ENCODE measurements around the gene VPS41.
"Not testable (repeated sequence)": the region's sequence is repeated elsewhere in the genome, so short reads cannot be mapped to it uniquely, and the experiment has no call there.

The VPS41 gene

DNA sequence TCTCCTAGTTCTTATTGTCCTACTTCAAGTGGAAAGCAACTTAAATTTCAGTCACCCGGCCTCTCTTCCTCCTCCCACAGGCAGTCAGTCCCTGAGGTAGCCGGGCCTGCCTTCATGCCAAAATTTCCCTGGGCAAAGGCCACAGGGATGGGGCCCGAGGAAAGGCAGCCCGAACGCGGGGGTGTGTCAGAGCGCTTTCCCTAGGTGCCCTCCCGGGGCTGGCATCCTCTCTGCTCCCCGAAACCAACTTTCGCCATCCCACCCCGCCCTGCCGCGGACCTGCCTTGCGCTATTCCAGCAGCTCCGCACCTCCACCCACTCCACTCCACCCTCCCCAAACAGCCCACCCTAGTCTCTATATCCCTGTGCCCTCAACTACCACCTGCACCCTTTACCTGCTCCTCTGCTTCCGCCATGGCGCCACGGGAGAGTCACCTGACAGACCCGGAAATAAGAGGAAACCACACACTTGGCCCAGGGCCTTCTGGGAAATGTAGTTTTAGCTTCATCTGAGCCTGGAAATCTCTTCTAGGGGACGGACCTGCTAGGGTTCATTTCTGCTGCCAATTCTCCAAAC lies at the start of gene VPS41:
Gene VPS41, minus strand, starts transcription at position 433 of the 577 bp plus-strand sequence. Its CDS starts 17 bp downstream, at position 416.
- H3K27ac ChIP-seq, result peak within 1 kb of the TSS; percentile 56
- TF ChIP-seq, protein P1, sequence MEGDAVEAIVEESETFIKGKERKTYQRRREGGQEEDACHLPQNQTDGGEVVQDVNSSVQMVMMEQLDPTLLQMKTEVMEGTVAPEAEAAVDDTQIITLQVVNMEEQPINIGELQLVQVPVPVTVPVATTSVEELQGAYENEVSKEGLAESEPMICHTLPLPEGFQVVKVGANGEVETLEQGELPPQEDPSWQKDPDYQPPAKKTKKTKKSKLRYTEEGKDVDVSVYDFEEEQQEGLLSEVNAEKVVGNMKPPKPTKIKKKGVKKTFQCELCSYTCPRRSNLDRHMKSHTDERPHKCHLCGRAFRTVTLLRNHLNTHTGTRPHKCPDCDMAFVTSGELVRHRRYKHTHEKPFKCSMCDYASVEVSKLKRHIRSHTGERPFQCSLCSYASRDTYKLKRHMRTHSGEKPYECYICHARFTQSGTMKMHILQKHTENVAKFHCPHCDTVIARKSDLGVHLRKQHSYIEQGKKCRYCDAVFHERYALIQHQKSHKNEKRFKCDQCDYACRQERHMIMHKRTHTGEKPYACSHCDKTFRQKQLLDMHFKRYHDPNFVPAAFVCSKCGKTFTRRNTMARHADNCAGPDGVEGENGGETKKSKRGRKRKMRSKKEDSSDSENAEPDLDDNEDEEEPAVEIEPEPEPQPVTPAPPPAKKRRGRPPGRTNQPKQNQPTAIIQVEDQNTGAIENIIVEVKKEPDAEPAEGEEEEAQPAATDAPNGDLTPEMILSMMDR (conservative IDR thresholded peaks at IDR 0.05), result no peak
- TF ChIP-seq ZFX (IDR thresholded peaks at IDR 0.05), result no peak

DNA sequence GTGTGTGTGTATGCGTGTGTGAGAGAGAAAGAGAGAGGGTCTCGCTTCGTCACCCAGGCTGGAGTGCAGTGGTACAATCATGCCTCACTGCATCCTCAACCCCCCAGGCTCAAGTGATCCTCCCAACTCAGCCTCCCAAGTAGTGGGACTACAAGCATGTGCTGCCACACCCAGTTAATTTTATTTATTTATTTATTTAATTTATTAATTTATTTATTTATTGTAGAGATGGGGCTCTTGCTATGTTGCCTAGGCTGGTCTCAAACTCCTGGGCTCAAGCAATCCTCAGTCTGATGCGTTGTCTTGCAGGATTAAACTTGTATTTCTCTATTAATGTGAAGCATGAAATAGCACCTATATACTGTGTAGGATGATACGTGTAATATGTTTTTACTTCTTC lies 46.9 kb upstream of the VPS41 start:
- no peak overlapping the region for H3K27ac ChIP-seq
- TF ChIP-seq, protein P1 (conservative IDR thresholded peaks at IDR 0.05), result no peak
- TF ChIP-seq ZFX (IDR thresholded peaks at IDR 0.05), result no peak

DNA sequence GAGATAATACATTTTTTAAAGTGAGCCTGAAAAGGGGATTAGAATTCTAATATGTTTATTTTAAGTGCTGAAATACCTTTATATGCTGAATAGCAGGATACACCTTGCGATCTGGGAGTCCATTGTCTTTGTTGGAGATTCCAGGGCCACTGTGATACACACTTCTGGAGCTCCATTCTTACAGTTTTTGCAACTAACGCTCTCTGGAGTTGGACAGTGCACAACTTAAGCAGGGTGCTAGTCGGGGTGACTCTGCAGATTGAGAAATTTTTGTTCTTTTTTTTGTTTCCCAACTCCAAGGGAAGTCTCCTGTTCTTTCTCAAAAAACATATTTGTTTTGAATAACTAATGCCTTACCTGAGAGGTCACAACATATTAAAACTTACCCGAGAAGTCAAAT lies 45.0 kb upstream of the VPS41 start:
- TF ChIP-seq, protein P1 (conservative IDR thresholded peaks at IDR 0.05), result no peak
- TF ChIP-seq ZFX (IDR thresholded peaks at IDR 0.05), result no peak
- no peak overlapping the region for H3K27ac ChIP-seq

GRCh38 chr7:38953227-38953626 lies 44.2 kb upstream of the VPS41 start:
- H3K27ac ChIP-seq, result no peak overlapping the region
- TF ChIP-seq, protein P1 (conservative IDR thresholded peaks at IDR 0.05), result no peak
- no peak for TF ChIP-seq ZFX (IDR thresholded peaks at IDR 0.05)

- no peak overlapping the region for H3K27ac ChIP-seq
- no peak for TF ChIP-seq ZFX (IDR thresholded peaks at IDR 0.05)
- TF ChIP-seq, protein P1 (conservative IDR thresholded peaks at IDR 0.05), result no peak
These were observed 42.2 kb upstream of the VPS41 start for GRCh38 chr7:38951213-38951612.

DNA sequence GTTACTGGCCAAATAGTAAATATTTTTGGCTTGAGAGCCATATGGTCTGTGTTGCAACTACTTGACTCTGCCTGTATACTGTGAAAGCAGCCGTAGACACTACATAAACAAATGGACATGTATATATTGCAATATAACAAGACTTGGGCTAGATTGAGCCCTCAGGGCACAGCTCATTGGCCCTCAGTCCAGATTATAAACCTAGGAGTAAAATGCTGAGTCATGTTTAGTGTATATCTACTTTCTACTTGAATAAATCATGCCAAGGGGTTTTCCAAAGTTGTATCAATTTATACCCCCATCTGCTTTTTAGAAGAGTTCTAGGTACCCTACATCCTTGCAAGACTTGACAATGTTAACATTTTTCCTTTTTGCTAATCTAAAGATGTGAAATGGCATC lies 41.3 kb upstream of the VPS41 start:
- TF ChIP-seq, protein P1 (conservative IDR thresholded peaks at IDR 0.05), result no peak
- TF ChIP-seq ZFX (IDR thresholded peaks at IDR 0.05), result no peak
- no peak overlapping the region for H3K27ac ChIP-seq

DNA sequence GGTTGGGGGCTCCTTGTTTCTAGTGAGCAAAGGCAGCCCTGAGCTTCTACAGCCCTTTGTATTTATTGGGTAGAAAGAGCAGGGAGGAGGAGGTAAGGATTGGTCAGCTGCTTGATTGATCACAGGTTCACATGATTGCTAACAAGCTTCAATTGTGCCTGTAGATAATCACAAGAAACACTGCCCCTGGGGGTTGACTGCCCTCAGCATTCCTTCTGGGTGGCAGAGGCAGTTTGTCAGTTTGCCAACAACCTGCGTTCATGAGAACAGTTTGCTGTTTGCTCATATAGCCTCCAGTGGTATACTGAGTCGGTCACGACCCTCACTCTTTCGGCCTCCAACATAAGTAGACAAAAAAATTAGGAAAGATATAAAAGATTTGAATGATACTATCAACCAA lies 38.5 kb upstream of the VPS41 start:
- not testable (repeated sequence) for H3K27ac ChIP-seq

GRCh38 chr7:38942431-38943051 lies 33.5 kb upstream of the VPS41 start:
- H3K27ac ChIP-seq, result no peak overlapping the region
- no peak for TF ChIP-seq ZFX (IDR thresholded peaks at IDR 0.05)
- TF ChIP-seq, protein P1 (conservative IDR thresholded peaks at IDR 0.05), result no peak
